K562 (cell line): Measurements from ENCODE around the gene HCRT. TPM values are rescaled to one million over a fixed set of nuclear protein-coding genes. Genes with fewer than 3 reads are reported as not detected.
A peak's percentile ranks its signal among the peaks of the same experiment; 100 is the strongest.

Experiments
- ESRRA ChIP-seq: fragments of 450-650 bp; IDR thresholded peaks from 2 replicates; pipeline ENCODE4 v1.6.1; 2014; ENCODE audit warnings: low read depth, mild to moderate bottlenecking, moderate library complexity, borderline replicate concordance
- ETV1 ChIP-seq: fragments of 450-650 bp; conservative IDR thresholded peaks from 2 replicates; pipeline ENCODE4 v1.6.1; 2016; ENCODE audit warnings: missing genetic modification characterization, control low read depth, low read depth, missing compliant biosample characterization
- GTF2A2 ChIP-seq: IDR thresholded peaks from 2 replicates; pipeline ENCODE4 v1.6.1; 2016; ENCODE audit warnings: mild to moderate bottlenecking, missing genetic modification characterization, missing compliant biosample characterization
- HDAC1 ChIP-seq, 2 experiments: fragments of 450-650 bp; IDR thresholded peaks; 2 replicates each; pipeline ENCODE4 v1.6.1; 2016 to 2017; ENCODE audit warnings: inconsistent platforms in 1 of 2, mild to moderate bottlenecking in 1 of 2, moderate library complexity in 1 of 2
- JUND ChIP-seq, 2 experiments: IDR thresholded peaks; 2 replicates in 1 of 2; 3 replicates in 1 of 2; pipeline ENCODE4 v1.6.1; 2011; ENCODE audit warnings: borderline replicate concordance in 2 of 2, low read depth in 2 of 2, low read length in 2 of 2, improper control_type of control experiment in 1 of 2, missing biosample characterization in 1 of 2, missing genetic modification characterization in 1 of 2, missing genetic modification reagents in 1 of 2
- NR2C2 ChIP-seq, 2 experiments: fragments of 200-800 bp in 1 of 2; sonication (Bioruptor generic) in 1 of 2; sonication (generic) in 1 of 2; formaldehyde crosslinking in 1 of 2; IDR thresholded peaks; 2 replicates each; pipeline versions ENCODE4 v1.6.1 to v1.8.0; 2016 to 2022; ENCODE audit warnings: mild to moderate bottlenecking in 1 of 2, missing compliant biosample characterization in 1 of 2, missing genetic modification characterization in 1 of 2, missing genetic modification reagents in 1 of 2
- PRMT5 ChIP-seq: sonication (generic); formaldehyde crosslinking; IDR thresholded peaks from 2 replicates; pipeline ENCODE4 v1.5.0; 2020; ENCODE audit warnings: missing genetic modification reagents
- RBM34 ChIP-seq: fragments of 200-400 bp; formaldehyde crosslinking; IDR thresholded peaks from 2 replicates; pipeline ENCODE4 v1.6.1; 2018; ENCODE audit warnings: low read length, borderline replicate concordance; ENCODE audit not compliant: insufficient read depth
- SPI1 ChIP-seq: IDR thresholded peaks from 2 replicates; pipeline ENCODE4 v1.6.1; 2011; ENCODE audit warnings: low read depth, low read length, control low read depth, borderline replicate concordance
- TAL1 ChIP-seq: fragments of 450-650 bp; IDR thresholded peaks from 2 replicates; pipeline ENCODE4 v1.6.1; 2016; ENCODE audit warnings: mild to moderate bottlenecking
- ZNF695 ChIP-seq: fragments of 450-650 bp; formaldehyde crosslinking; IDR thresholded peaks from 2 replicates; pipeline ENCODE4 v1.4.0; 2020; ENCODE audit warnings: mild to moderate bottlenecking, moderate library complexity
- polyA plus RNA-seq, 8 experiments: library from polyadenylated mRNA; depleted of rRNA in 4 of 8; stranded (reverse) in 5 of 8; unstranded in 3 of 8; fragments of >200 nt; fragmentation: Nextera tagmentation in 2 of 8; fragmentation: Illumina TruSeq in 1 of 8; extraction: Ambion mirVana in 2 of 8; extraction: Trizol in 1 of 8; gene quantifications; 2 replicates each; pipeline versions ENCODE4 v1.2.1 to v1.2.3, GENCODE V29; 2011 to 2014; ENCODE audit warnings: inconsistent platforms in 1 of 8, missing spikeins in 1 of 8
- total RNA-seq, 7 experiments: library from RNA; depleted of rRNA in 6 of 7; stranded (reverse); fragments of >200 nt in 6 of 7; fragmentation: Illumina TruSeq in 2 of 7; extraction: Trizol in 2 of 7; gene quantifications; 2 replicates each; pipeline versions ENCODE4 v1.2.1 to v1.2.3, GENCODE V29; 2011 to 2021; ENCODE audit warnings: low replicate concordance in 1 of 7
- TF ChIP-seq, protein P1 (sequence below), 3 experiments: fragments of 200-800 bp in 1 of 3; fragments of 250-450 bp in 1 of 3; fragments of 450-650 bp in 1 of 3; sonication (Bioruptor Pico) in 1 of 3; sonication (Bioruptor generic) in 1 of 3; formaldehyde crosslinking in 1 of 3; IDR thresholded peaks; 2 replicates each; pipeline versions ENCODE4 v1.6.1 to v1.8.0; 2016 to 2022; ENCODE audit warnings: mild to moderate bottlenecking in 2 of 3, missing genetic modification characterization in 2 of 3, missing compliant biosample characterization in 1 of 3, moderate library complexity in 1 of 3
- TF ChIP-seq, protein P2 (sequence below), 2 experiments: fragments of 450-650 bp; conservative IDR thresholded peaks; 2 replicates each; pipeline ENCODE4 v1.6.1; 2017; ENCODE audit warnings: mild to moderate bottlenecking in 2 of 2, moderate library complexity in 2 of 2
- TF ChIP-seq, protein P3 (sequence below): sonication (generic); formaldehyde crosslinking; IDR thresholded peaks from 2 replicates; pipeline ENCODE4 v1.4.0; 2020; ENCODE audit warnings: mild to moderate bottlenecking, missing genetic modification reagents
- TF ChIP-seq, protein P4 (sequence below): sonication (generic); IDR thresholded peaks from 2 replicates; pipeline ENCODE4 v1.6.1; 2016

Gene HCRT
- total and polyA plus RNA-seq, 9 of the 15 experiments (the other 6 are each of a cell fraction or from before 2014, with no cell fraction given) = not detected

DNA sequence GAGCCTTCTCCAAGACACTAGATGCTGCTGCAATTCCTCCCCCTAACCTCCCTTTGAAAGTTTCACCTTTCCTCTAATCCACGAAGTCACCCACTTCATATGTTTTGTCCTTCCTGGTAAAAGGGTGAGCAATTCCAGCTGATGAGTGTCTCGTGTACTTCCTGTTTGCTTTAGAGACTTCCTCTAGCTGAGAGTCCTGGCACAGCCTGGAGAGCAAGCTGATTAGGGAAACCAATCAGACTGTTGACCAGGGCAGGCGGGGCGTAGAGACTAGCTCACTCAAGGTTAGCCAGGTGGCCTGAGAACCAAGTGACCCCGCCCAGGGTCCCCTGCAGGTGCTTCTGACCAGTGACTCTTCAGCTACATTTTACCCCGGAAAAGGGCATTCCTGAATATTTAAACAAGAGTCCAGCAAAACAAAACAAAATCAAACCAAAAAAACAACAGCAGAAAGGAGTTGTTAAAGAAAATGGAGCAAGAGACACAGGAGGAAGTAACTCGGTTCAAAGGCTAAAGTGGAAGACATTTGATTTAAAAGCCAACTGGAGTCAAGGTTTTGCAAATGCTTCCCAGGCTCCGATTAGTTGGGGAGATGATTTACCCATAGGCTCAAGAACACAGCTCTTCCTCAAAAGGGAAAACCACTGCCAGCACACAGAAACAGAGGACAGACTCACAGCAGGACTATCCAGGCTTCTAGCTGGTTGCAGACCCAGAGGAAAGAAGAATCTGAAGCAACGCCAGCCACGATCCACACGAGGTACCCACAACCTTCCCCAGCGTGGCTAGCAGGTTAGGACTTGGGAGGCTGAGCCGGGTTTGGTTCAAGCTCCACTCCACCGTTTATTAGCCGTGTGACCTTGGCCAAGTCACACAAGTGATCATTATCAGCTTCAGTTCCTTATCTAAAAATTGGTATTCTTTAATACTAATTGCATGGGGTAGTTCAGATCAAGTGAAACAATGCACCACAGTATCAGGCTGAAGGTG lies 49.3 kb downstream of the HCRT start (continued):
- TF ChIP-seq, protein P1, sequence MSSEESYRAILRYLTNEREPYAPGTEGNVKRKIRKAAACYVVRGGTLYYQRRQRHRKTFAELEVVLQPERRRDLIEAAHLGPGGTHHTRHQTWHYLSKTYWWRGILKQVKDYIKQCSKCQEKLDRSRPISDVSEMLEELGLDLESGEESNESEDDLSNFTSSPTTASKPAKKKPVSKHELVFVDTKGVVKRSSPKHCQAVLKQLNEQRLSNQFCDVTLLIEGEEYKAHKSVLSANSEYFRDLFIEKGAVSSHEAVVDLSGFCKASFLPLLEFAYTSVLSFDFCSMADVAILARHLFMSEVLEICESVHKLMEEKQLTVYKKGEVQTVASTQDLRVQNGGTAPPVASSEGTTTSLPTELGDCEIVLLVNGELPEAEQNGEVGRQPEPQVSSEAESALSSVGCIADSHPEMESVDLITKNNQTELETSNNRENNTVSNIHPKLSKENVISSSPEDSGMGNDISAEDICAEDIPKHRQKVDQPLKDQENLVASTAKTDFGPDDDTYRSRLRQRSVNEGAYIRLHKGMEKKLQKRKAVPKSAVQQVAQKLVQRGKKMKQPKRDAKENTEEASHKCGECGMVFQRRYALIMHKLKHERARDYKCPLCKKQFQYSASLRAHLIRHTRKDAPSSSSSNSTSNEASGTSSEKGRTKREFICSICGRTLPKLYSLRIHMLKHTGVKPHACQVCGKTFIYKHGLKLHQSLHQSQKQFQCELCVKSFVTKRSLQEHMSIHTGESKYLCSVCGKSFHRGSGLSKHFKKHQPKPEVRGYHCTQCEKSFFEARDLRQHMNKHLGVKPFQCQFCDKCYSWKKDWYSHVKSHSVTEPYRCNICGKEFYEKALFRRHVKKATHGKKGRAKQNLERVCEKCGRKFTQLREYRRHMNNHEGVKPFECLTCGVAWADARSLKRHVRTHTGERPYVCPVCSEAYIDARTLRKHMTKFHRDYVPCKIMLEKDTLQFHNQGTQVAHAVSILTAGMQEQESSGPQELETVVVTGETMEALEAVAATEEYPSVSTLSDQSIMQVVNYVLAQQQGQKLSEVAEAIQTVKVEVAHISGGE (CRISPR knock-in tag; IDR thresholded peaks at IDR 0.05) = peak in 1 of 3 experiments; percentile 65; a peak in 2 of 6 replicates
- TF ChIP-seq TAL1 = no peak
- no peak for TF ChIP-seq HDAC1 (IDR thresholded peaks at IDR 0.05)
- TF ChIP-seq RBM34 = no peak
- TF ChIP-seq ESRRA = peak; percentile 14; the same call in 1 of the 2 replicates
- peak; percentile 49; the same call in 1 of the 2 replicates for TF ChIP-seq SPI1
- no peak for TF ChIP-seq JUND (IDR thresholded peaks at IDR 0.05; ENCODE audit: borderline replicate concordance, low read depth, low read length)
- TF ChIP-seq JUND (tag; IDR thresholded peaks at IDR 0.05; ENCODE audit: borderline replicate concordance, low read depth, low read length) = peak; percentile 29; the same call in 1 of the 3 replicates
- TF ChIP-seq, protein P2, sequence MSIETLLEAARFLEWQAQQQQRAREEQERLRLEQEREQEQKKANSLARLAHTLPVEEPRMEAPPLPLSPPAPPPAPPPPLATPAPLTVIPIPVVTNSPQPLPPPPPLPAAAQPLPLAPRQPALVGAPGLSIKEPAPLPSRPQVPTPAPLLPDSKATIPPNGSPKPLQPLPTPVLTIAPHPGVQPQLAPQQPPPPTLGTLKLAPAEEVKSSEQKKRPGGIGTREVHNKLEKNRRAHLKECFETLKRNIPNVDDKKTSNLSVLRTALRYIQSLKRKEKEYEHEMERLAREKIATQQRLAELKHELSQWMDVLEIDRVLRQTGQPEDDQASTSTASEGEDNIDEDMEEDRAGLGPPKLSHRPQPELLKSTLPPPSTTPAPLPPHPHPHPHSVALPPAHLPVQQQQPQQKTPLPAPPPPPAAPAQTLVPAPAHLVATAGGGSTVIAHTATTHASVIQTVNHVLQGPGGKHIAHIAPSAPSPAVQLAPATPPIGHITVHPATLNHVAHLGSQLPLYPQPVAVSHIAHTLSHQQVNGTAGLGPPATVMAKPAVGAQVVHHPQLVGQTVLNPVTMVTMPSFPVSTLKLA (conservative IDR thresholded peaks at IDR 0.05) = 0 out of 4 replicates have a peak, but pooled peaks of 1 of the 2 experiments have one; percentile 29
- no peak for TF ChIP-seq ZNF695 (CRISPR knock-in tag)
- TF ChIP-seq ETV1 (tag) = peak; percentile 61
- no peak for TF ChIP-seq NR2C2 (CRISPR knock-in tag; IDR thresholded peaks at IDR 0.05)
- peak; percentile 58 for TF ChIP-seq NR2C2 (tag; IDR thresholded peaks at IDR 0.05)
- TF ChIP-seq, protein P3, sequence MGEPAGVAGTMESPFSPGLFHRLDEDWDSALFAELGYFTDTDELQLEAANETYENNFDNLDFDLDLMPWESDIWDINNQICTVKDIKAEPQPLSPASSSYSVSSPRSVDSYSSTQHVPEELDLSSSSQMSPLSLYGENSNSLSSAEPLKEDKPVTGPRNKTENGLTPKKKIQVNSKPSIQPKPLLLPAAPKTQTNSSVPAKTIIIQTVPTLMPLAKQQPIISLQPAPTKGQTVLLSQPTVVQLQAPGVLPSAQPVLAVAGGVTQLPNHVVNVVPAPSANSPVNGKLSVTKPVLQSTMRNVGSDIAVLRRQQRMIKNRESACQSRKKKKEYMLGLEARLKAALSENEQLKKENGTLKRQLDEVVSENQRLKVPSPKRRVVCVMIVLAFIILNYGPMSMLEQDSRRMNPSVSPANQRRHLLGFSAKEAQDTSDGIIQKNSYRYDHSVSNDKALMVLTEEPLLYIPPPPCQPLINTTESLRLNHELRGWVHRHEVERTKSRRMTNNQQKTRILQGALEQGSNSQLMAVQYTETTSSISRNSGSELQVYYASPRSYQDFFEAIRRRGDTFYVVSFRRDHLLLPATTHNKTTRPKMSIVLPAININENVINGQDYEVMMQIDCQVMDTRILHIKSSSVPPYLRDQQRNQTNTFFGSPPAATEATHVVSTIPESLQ (CRISPR knock-in tag) = no peak
- TF ChIP-seq GTF2A2 = no peak
- no peak for TF ChIP-seq PRMT5
- TF ChIP-seq, protein P4, sequence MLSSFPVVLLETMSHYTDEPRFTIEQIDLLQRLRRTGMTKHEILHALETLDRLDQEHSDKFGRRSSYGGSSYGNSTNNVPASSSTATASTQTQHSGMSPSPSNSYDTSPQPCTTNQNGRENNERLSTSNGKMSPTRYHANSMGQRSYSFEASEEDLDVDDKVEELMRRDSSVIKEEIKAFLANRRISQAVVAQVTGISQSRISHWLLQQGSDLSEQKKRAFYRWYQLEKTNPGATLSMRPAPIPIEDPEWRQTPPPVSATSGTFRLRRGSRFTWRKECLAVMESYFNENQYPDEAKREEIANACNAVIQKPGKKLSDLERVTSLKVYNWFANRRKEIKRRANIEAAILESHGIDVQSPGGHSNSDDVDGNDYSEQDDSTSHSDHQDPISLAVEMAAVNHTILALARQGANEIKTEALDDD = peak; percentile 82
